Keratinocyte (primary cell): ENCODE measurements around the gene NBEA. TPM values are rescaled to one million over a fixed set of nuclear protein-coding genes. Genes with fewer than 3 reads are reported as not detected.

Source experiments
- DNase-seq: peaks from one replicate; pipeline ENCODE4 v3.0.0-alpha.2; 2011; ENCODE audit warnings: low read depth, missing footprints, low spot score
- FAIRE-seq: peaks from 2 replicates; lab custom pipeline; 2011; peaks lifted over from hg19 to GRCh38; lab: Jason Lieb, UNC
- H2AFZ ChIP-seq: 2 replicates; pipeline ENCODE4 v1.6.0; 2012; ENCODE audit warnings: low read length, control low read depth, inconsistent platforms; ENCODE audit not compliant: control insufficient read depth
- H3K27ac ChIP-seq: 2 replicates; pipeline ENCODE4 v1.5.1; 2011; ENCODE audit warnings: low read length; ENCODE audit not compliant: control insufficient read depth, insufficient read depth
- H3K27me3 ChIP-seq: 3 replicates; pipeline ENCODE4 v1.6.0; 2011; ENCODE audit warnings: low read length; ENCODE audit not compliant: control insufficient read depth, insufficient read depth; ENCODE audit errors: extremely low read depth
- H3K36me3 ChIP-seq, 2 experiments: 2 replicates in 1 of 2; 3 replicates in 1 of 2; pipeline ENCODE4 v1.5.1; 2011; ENCODE audit warnings: low read length in 2 of 2, mild to moderate bottlenecking in 1 of 2; ENCODE audit not compliant: control insufficient read depth in 2 of 2, insufficient read depth in 2 of 2; ENCODE audit errors: extremely low read depth in 1 of 2
- H3K4me1 ChIP-seq: 3 replicates; pipeline ENCODE4 v1.5.1; 2011; ENCODE audit warnings: low read length; ENCODE audit not compliant: control insufficient read depth, insufficient read depth; ENCODE audit errors: extremely low read depth
- H3K4me2 ChIP-seq: 3 replicates; pipeline ENCODE4 v1.6.0; 2011; ENCODE audit warnings: low read depth, low read length; ENCODE audit not compliant: control insufficient read depth, insufficient read depth; ENCODE audit errors: extremely low read depth
- H3K4me3 ChIP-seq, 3 experiments: fragments of 200-600 bp in 1 of 3; sonication (generic) in 1 of 3; 2 replicates in 2 of 3; 3 replicates in 1 of 3; pipeline ENCODE4 v1.5.1; 2011 to 2016; ENCODE audit warnings: low read length in 3 of 3, mild to moderate bottlenecking in 3 of 3, control low read depth in 2 of 3, inconsistent platforms in 1 of 3, low read depth in 1 of 3, mixed read lengths in 1 of 3, mixed run types in 1 of 3, moderate library complexity in 1 of 3; ENCODE audit not compliant: control insufficient read depth in 2 of 3, insufficient read depth in 2 of 3; ENCODE audit errors: extremely low read depth in 1 of 3
- H3K79me2 ChIP-seq: 2 replicates; pipeline ENCODE4 v1.6.0; 2012; ENCODE audit warnings: low read length; ENCODE audit not compliant: control insufficient read depth, insufficient read depth
- H3K9ac ChIP-seq: 3 replicates; pipeline ENCODE4 v1.6.0; 2011; ENCODE audit warnings: low read length; ENCODE audit not compliant: control insufficient read depth, insufficient read depth; ENCODE audit errors: extremely low read depth
- H3K9me1 ChIP-seq: 3 replicates; pipeline ENCODE4 v1.6.0; 2011; ENCODE audit warnings: low read length; ENCODE audit not compliant: control insufficient read depth, insufficient read depth; ENCODE audit errors: extremely low read depth
- H3K9me3 ChIP-seq: 2 replicates; pipeline ENCODE4 v1.5.1; 2012; ENCODE audit warnings: low read depth, low read length; ENCODE audit not compliant: control insufficient read depth
- H4K20me1 ChIP-seq: 3 replicates; pipeline ENCODE4 v1.6.0; 2011; ENCODE audit warnings: low read length; ENCODE audit not compliant: control insufficient read depth, insufficient read depth; ENCODE audit errors: extremely low read depth
- EZH2 ChIP-seq: IDR thresholded peaks from one replicate; pipeline ENCODE4 v1.6.1; 2012; ENCODE audit warnings: inconsistent platforms, mild to moderate bottlenecking, low read length, moderate library complexity
- dilution Hi-C: fragments of 300-500 bp; cut with MboI; formaldehyde crosslinking; loops from one replicate; pipeline ENCODE4 v1.7.0; 2020; ENCODE audit warnings: low sequenced_read_pairs; ENCODE audit not compliant: extremely low pct_ligation_motif_present
- polyA plus RNA-seq, 5 experiments: library from polyadenylated mRNA; depleted of rRNA in 3 of 5; stranded (reverse) in 3 of 5; stranded (forward) in 1 of 5; unstranded in 1 of 5; fragments of >200 nt; gene quantifications; 1 replicate in 1 of 5; 2 replicates in 3 of 5; 3 replicates in 1 of 5; pipeline versions ENCODE4 v1.2.1 to v1.2.3, GENCODE V29; 2011 to 2012; ENCODE audit warnings: missing spikeins in 2 of 5, low read depth in 1 of 5, low replicate concordance in 1 of 5
- TF ChIP-seq, protein P1 (sequence below), 3 experiments: IDR thresholded peaks in 1 of 3; conservative IDR thresholded peaks in 1 of 3; optimal IDR thresholded peaks in 1 of 3; 2 replicates in 2 of 3; 3 replicates in 1 of 3; pipeline versions ENCODE3 to v1.5.1; 2011; ENCODE audit warnings: low read length in 3 of 3, mild to moderate bottlenecking in 3 of 3, moderate library complexity in 2 of 3, control low read depth in 1 of 3, inconsistent platforms in 1 of 3; ENCODE audit not compliant: insufficient read depth in 2 of 3; ENCODE audit errors: extremely low read depth in 1 of 3

The NBEA gene
- polyA plus RNA-seq, 1 donor (not counting 4 experiments of a cell fraction or from before 2014, with no cell fraction given): 0.05 TPM

DNA sequence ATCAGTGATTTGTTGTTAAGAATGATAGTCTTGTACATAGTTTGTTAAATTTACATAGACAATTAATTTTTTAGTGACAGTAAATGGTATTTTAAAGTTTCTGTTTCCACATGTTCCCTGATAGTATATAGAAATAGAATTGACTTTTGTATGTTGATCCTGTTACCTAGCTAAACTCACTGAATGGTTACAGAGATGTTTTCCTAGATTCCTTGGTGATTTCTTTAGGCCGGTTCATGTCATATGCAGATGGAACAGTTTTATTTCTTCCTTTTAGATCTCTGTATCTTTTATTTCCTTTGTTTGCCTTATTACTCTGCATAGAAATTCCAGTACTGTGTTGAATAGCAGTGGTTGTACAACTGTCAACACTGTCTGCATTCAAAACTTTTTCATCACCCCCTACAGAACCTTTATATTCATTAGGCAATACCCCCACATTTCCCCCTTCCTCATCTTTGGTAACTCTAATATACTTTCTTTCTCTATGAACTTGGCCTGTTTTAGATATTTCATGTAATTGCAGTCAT is 86.3 kb downstream of the NBEA start:
- no peak for FAIRE-seq
- TF ChIP-seq, protein P1, sequence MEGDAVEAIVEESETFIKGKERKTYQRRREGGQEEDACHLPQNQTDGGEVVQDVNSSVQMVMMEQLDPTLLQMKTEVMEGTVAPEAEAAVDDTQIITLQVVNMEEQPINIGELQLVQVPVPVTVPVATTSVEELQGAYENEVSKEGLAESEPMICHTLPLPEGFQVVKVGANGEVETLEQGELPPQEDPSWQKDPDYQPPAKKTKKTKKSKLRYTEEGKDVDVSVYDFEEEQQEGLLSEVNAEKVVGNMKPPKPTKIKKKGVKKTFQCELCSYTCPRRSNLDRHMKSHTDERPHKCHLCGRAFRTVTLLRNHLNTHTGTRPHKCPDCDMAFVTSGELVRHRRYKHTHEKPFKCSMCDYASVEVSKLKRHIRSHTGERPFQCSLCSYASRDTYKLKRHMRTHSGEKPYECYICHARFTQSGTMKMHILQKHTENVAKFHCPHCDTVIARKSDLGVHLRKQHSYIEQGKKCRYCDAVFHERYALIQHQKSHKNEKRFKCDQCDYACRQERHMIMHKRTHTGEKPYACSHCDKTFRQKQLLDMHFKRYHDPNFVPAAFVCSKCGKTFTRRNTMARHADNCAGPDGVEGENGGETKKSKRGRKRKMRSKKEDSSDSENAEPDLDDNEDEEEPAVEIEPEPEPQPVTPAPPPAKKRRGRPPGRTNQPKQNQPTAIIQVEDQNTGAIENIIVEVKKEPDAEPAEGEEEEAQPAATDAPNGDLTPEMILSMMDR (optimal IDR thresholded peaks at IDR 0.05 in 1 of 3, IDR thresholded peaks at IDR 0.05 in 1 of 3, conservative IDR thresholded peaks at IDR 0.05 in 1 of 3; ENCODE audit: extremely low read depth in 1 of 3, insufficient read depth in 2 of 3, low read length in 3 of 3): no peak
- TF ChIP-seq EZH2: no peak
- H3K4me2 ChIP-seq: no peak overlapping the region
- dilution Hi-C loops: no loop called here
- no peaks in the 10 kb centered on the region for H3K4me1 ChIP-seq
- H4K20me1 ChIP-seq: no peaks in the 10 kb centered on the region
- H3K9me1 ChIP-seq: no peaks in the 10 kb centered on the region
- no peak overlapping the region for H3K4me3 ChIP-seq
- no peaks in the 10 kb centered on the region for H3K9me3 ChIP-seq
- no peak overlapping the region for H2AFZ ChIP-seq
- no peak overlapping the region for H3K9ac ChIP-seq
- no peaks in the 10 kb centered on the region for H3K79me2 ChIP-seq
- no peaks in the 10 kb centered on the region for H3K27me3 ChIP-seq
- H3K27ac ChIP-seq: no peak overlapping the region
- no peak for DNase-seq
- H3K36me3 ChIP-seq: no peaks in the 10 kb centered on the region

DNA sequence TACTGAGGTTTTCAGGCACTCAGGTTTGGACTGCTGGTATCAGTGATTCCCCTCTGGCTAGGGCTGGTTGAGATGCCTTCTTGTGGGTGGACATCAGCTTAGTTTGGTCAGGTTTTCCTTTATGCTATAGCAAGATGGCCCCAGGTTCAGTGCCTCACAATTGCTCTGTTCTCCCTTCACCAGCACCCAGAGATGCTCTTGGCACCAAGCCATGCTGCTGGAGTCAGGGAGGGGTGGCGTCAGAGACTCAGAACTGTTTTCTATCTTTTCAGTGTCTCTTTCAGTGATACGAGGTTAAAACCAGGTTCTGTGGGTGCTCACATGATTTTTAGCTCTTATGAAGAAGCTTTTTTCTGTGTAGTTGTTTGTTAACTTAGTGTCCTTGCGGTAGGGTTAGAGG is 96.9 kb downstream of the NBEA start:
- dilution Hi-C loops: no loop called here

More for the DNA sequence above, 96.9 kb downstream of the NBEA start:
- no peak overlapping the region for H3K4me3 ChIP-seq
- H4K20me1 ChIP-seq: no peaks in the 10 kb centered on the region
- no peaks in the 10 kb centered on the region for H3K4me1 ChIP-seq
- H3K36me3 ChIP-seq: no peaks in the 10 kb centered on the region
- H3K9ac ChIP-seq: no peak overlapping the region
- no peaks in the 10 kb centered on the region for H3K27me3 ChIP-seq
- H3K9me1 ChIP-seq: no peaks in the 10 kb centered on the region
- DNase-seq (no peak), FAIRE-seq (no peak)
- no peak overlapping the region for H3K4me2 ChIP-seq
- H2AFZ ChIP-seq: no peak overlapping the region
- no peak for TF ChIP-seq EZH2
- TF ChIP-seq, protein P1 (optimal IDR thresholded peaks at IDR 0.05 in 1 of 3, IDR thresholded peaks at IDR 0.05 in 1 of 3, conservative IDR thresholded peaks at IDR 0.05 in 1 of 3; ENCODE audit: extremely low read depth in 1 of 3, insufficient read depth in 2 of 3, low read length in 3 of 3): no peak
- H3K9me3 ChIP-seq: no peaks in the 10 kb centered on the region
- no peak overlapping the region for H3K27ac ChIP-seq
- H3K79me2 ChIP-seq: no peaks in the 10 kb centered on the region
